Measurements from ENCODE around the gene LGR6.

The LGR6 gene

GRCh38 chr1:202317941-202318925 is 124.6 kb downstream of the LGR6 start:
- no peaks in the 10 kb centered on the region for H3K36me3 ChIP-seq (ENCODE audit: control insufficient read depth, insufficient read depth, low read length)
- no peak overlapping the region for H3K9ac ChIP-seq (ENCODE audit: low read depth, low read length)
- no peak overlapping the region for H3K4me3 ChIP-seq (ENCODE audit: low read depth, low read length)
- no peak overlapping the region for H3K27ac ChIP-seq (ENCODE audit: low read depth, low read length)
- peaks cover 5% of the 10 kb centered on the region; the same call in 1 of the 2 replicates for H3K4me1 ChIP-seq (ENCODE audit: control insufficient read depth, insufficient read depth, low read length)
- no peaks in the 10 kb centered on the region for H3K27me3 ChIP-seq (ENCODE audit: control insufficient read depth, insufficient read depth, low read length)
- no peaks in the 10 kb centered on the region for H3K9me3 ChIP-seq (ENCODE audit: control insufficient read depth, insufficient read depth, low read length)

GRCh38 chr1:202319381-202320080 is 125.9 kb downstream of the LGR6 start:
- H3K4me3 ChIP-seq (ENCODE audit: low read depth, low read length): no peak overlapping the region
- H3K36me3 ChIP-seq (ENCODE audit: control insufficient read depth, insufficient read depth, low read length): no peaks in the 10 kb centered on the region
- H3K9ac ChIP-seq (ENCODE audit: low read depth, low read length): no peak overlapping the region
- H3K4me1 ChIP-seq (ENCODE audit: control insufficient read depth, insufficient read depth, low read length): peaks cover 5% of the 10 kb centered on the region; the same call in 1 of the 2 replicates
- H3K27me3 ChIP-seq (ENCODE audit: control insufficient read depth, insufficient read depth, low read length): no peaks in the 10 kb centered on the region
- H3K9me3 ChIP-seq (ENCODE audit: control insufficient read depth, insufficient read depth, low read length): no peaks in the 10 kb centered on the region
- no peak overlapping the region for H3K27ac ChIP-seq (ENCODE audit: low read depth, low read length)

- Histone ChIP-seq H3K36me3 (ENCODE audit: control insufficient read depth, insufficient read depth, low read length) (no peaks in the 10 kb centered on the region), H3K4me1 (ENCODE audit: control insufficient read depth, insufficient read depth, low read length) (peaks cover 4% of the 10 kb centered on the region; the same call in 1 of the 2 replicates), H3K27ac (ENCODE audit: low read depth, low read length) (no peak overlapping the region), H3K9ac (ENCODE audit: low read depth, low read length) (no peak overlapping the region), H3K4me3 (ENCODE audit: low read depth, low read length) (no peak overlapping the region), H3K27me3 (ENCODE audit: control insufficient read depth, insufficient read depth, low read length) (no peaks in the 10 kb centered on the region), H3K9me3 (ENCODE audit: control insufficient read depth, insufficient read depth, low read length) (no peaks in the 10 kb centered on the region)
Measured at GRCh38 chr1:202320081-202320405, 126.4 kb downstream of the LGR6 start.

GRCh38 chr1:202323731-202324130 is 130.1 kb downstream of the LGR6 start:
- Histone ChIP-seq H3K27me3 (ENCODE audit: control insufficient read depth, insufficient read depth, low read length) (no peaks in the 10 kb centered on the region), H3K4me1 (ENCODE audit: control insufficient read depth, insufficient read depth, low read length) (no peaks in the 10 kb centered on the region), H3K4me3 (ENCODE audit: low read depth, low read length) (no peak overlapping the region), H3K9ac (ENCODE audit: low read depth, low read length) (no peak overlapping the region), H3K36me3 (ENCODE audit: control insufficient read depth, insufficient read depth, low read length) (peaks cover 4% of the 10 kb centered on the region; the same call in 1 of the 2 replicates), H3K27ac (ENCODE audit: low read depth, low read length) (no peak overlapping the region), H3K9me3 (ENCODE audit: control insufficient read depth, insufficient read depth, low read length) (no peaks in the 10 kb centered on the region)

- no peaks in the 10 kb centered on the region for H3K27me3 ChIP-seq (ENCODE audit: control insufficient read depth, insufficient read depth, low read length)
- H3K9ac ChIP-seq (ENCODE audit: low read depth, low read length): no peak overlapping the region
- H3K4me1 ChIP-seq (ENCODE audit: control insufficient read depth, insufficient read depth, low read length): no peaks in the 10 kb centered on the region
Measured at GRCh38 chr1:202324646-202325045, 131.0 kb downstream of the LGR6 start.

GRCh38 chr1:202329891-202330290 is 136.3 kb downstream of the LGR6 start:
- no peak overlapping the region for H3K9ac ChIP-seq (ENCODE audit: low read depth, low read length)
- peaks cover 55% of the 10 kb centered on the region for H3K36me3 ChIP-seq (ENCODE audit: control insufficient read depth, insufficient read depth, low read length)
- H3K4me3 ChIP-seq (ENCODE audit: low read depth, low read length): no peak overlapping the region
- no peaks in the 10 kb centered on the region for H3K27me3 ChIP-seq (ENCODE audit: control insufficient read depth, insufficient read depth, low read length)
- no peaks in the 10 kb centered on the region for H3K9me3 ChIP-seq (ENCODE audit: control insufficient read depth, insufficient read depth, low read length)
- H3K27ac ChIP-seq (ENCODE audit: low read depth, low read length): no peak overlapping the region
- no peaks in the 10 kb centered on the region for H3K4me1 ChIP-seq (ENCODE audit: control insufficient read depth, insufficient read depth, low read length)

More at GRCh38 chr1:202324646-202325045, 131.0 kb downstream of the LGR6 start:
- H3K9me3 ChIP-seq (ENCODE audit: control insufficient read depth, insufficient read depth, low read length): no peaks in the 10 kb centered on the region
- H3K4me3 ChIP-seq (ENCODE audit: low read depth, low read length): no peak overlapping the region
- peaks cover 7% of the 10 kb centered on the region for H3K36me3 ChIP-seq (ENCODE audit: control insufficient read depth, insufficient read depth, low read length)
- H3K27ac ChIP-seq (ENCODE audit: low read depth, low read length): no peak overlapping the region

- Histone ChIP-seq H3K4me1 (ENCODE audit: control insufficient read depth, insufficient read depth, low read length) (no peaks in the 10 kb centered on the region), H3K27ac (ENCODE audit: low read depth, low read length) (no peak overlapping the region), H3K27me3 (ENCODE audit: control insufficient read depth, insufficient read depth, low read length) (no peaks in the 10 kb centered on the region), H3K9ac (ENCODE audit: low read depth, low read length) (no peak overlapping the region), H3K4me3 (ENCODE audit: low read depth, low read length) (no peak overlapping the region), H3K9me3 (ENCODE audit: control insufficient read depth, insufficient read depth, low read length) (no peaks in the 10 kb centered on the region), H3K36me3 (ENCODE audit: control insufficient read depth, insufficient read depth, low read length) (peaks cover 74% of the 10 kb centered on the region)
Measured at GRCh38 chr1:202333861-202334260, 140.3 kb downstream of the LGR6 start.

GRCh38 chr1:202343652-202344349 is 150.2 kb downstream of the LGR6 start:
- H3K36me3 ChIP-seq (ENCODE audit: control insufficient read depth, insufficient read depth, low read length): no peaks in the 10 kb centered on the region
- no peak overlapping the region for H3K9ac ChIP-seq (ENCODE audit: low read depth, low read length)
- H3K9me3 ChIP-seq (ENCODE audit: control insufficient read depth, insufficient read depth, low read length): no peaks in the 10 kb centered on the region
- H3K4me3 ChIP-seq (ENCODE audit: low read depth, low read length): no peak overlapping the region
- H3K4me1 ChIP-seq (ENCODE audit: control insufficient read depth, insufficient read depth, low read length): peaks cover 8% of the 10 kb centered on the region; the same call in 1 of the 2 replicates
- no peak overlapping the region for H3K27ac ChIP-seq (ENCODE audit: low read depth, low read length)
- H3K27me3 ChIP-seq (ENCODE audit: control insufficient read depth, insufficient read depth, low read length): no peaks in the 10 kb centered on the region

GRCh38 chr1:202348005-202348508 is 154.5 kb downstream of the LGR6 start:
- H3K36me3 ChIP-seq (ENCODE audit: control insufficient read depth, insufficient read depth, low read length): no peaks in the 10 kb centered on the region
- H3K27ac ChIP-seq (ENCODE audit: low read depth, low read length): no peak overlapping the region
- H3K9ac ChIP-seq (ENCODE audit: low read depth, low read length): no peak overlapping the region
- H3K27me3 ChIP-seq (ENCODE audit: control insufficient read depth, insufficient read depth, low read length): no peaks in the 10 kb centered on the region
- H3K4me3 ChIP-seq (ENCODE audit: low read depth, low read length): peak overlapping the region; percentile 32
- H3K4me1 ChIP-seq (ENCODE audit: control insufficient read depth, insufficient read depth, low read length): peaks cover 16% of the 10 kb centered on the region; the same call in 1 of the 2 replicates
- no peaks in the 10 kb centered on the region for H3K9me3 ChIP-seq (ENCODE audit: control insufficient read depth, insufficient read depth, low read length)

- H3K27me3 ChIP-seq (ENCODE audit: control insufficient read depth, insufficient read depth, low read length): no peaks in the 10 kb centered on the region
- H3K27ac ChIP-seq (ENCODE audit: low read depth, low read length): peak within 1 kb of the TSS; percentile 92
- no peaks in the 10 kb centered on the region for H3K36me3 ChIP-seq (ENCODE audit: control insufficient read depth, insufficient read depth, low read length)
- H3K9ac ChIP-seq (ENCODE audit: low read depth, low read length): peak within 1 kb of the TSS; percentile 54
- peaks cover 13% of the 10 kb centered on the region; the same call in 1 of the 2 replicates for H3K4me1 ChIP-seq (ENCODE audit: control insufficient read depth, insufficient read depth, low read length)
- no peaks in the 10 kb centered on the region for H3K9me3 ChIP-seq (ENCODE audit: control insufficient read depth, insufficient read depth, low read length)
- H3K4me3 ChIP-seq (ENCODE audit: low read depth, low read length): peak within 1 kb of the TSS; percentile 86
Measured at GRCh38 chr1:202348509-202349205, 155.1 kb downstream of the LGR6 start, which contains the start of gene PPP1R12B. Gene PPP1R12B, plus strand, starts transcription at chr1:202348699. Its CDS starts 153 bp downstream, at chr1:202348852.
